ENCODE data around the gene ZNF33A. TPM values are rescaled to one million over a fixed set of nuclear protein-coding genes. Genes with fewer than 3 reads are reported as not detected.

ZNF33A gene
- total and polyA plus RNA-seq, 10 of the 15 experiments (the other 5 are each of a cell fraction or from before 2014, with no cell fraction given) = 9.8 to 29.9 (median 18.3) TPM

DNA sequence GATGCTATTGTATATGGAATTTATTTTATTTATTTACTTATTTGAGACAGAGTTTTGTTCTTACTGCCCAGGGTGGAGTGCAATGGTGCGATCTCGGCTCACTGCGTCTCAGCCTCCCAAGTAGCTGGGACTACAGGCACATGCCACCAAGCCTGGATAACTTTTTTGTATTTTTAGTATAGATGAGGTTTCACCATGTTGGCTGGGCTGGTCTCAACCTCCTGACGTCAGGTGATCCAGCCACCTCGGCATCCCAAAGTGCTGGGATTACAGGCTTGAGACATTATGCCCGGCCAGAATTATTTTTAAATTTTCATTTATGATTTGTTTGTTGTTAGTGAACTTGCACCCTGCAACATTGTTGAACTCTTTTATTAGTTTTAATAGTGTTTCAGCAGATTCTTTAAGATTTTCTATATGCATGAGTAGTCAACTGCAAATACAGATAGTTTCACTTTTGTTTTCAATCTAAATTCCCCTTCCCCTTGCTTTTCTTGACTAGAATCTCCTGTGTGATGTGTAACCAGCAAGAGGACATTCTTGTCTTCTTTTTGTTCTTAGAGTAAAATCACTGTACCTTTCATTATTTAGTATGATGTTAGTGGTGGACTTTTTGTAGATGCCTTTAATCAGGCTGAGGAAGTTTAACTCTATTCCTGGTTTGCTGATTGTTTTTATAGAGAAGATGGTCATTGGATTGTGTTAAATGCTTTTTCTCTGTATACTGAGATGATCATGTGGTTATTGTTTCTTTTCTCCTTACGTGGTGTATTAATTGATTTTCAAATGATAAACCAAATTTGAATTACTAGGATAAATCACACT is 27.8 kb downstream of the ZNF33A start:
- Histone ChIP-seq H3K4me3 (peak overlapping the region; percentile 50), H2AFZ (ENCODE audit: control insufficient read depth, low read depth, low read length) (peak overlapping the region; percentile 11), H3K27me3 (replicated peaks in 1 of 2; ENCODE audit: control insufficient read depth in 2 of 2, insufficient read depth in 2 of 2, low read length in 1 of 2) (no peaks in the 10 kb centered on the region), H3K27ac (ENCODE audit: control insufficient read depth, insufficient read depth) (peak overlapping the region; percentile 83), H3K9ac (ENCODE audit: control insufficient read depth, insufficient read depth, low read length) (peak overlapping the region; percentile 63), H3K4me1 (ENCODE audit: control insufficient read depth, insufficient read depth, low read length) (peaks cover 8% of the 10 kb centered on the region), H3K9me3 (replicated peaks; ENCODE audit: control insufficient read depth, insufficient read depth, low read length) (peaks cover 1% of the 10 kb centered on the region; the same call in 2 of the 3 replicates), H3K79me2 (ENCODE audit: control insufficient read depth, insufficient read depth, low read length) (peaks cover 2% of the 10 kb centered on the region), H4K20me1 (ENCODE audit: control insufficient read depth, insufficient read depth) (no peaks in the 10 kb centered on the region), H3K36me3 (ENCODE audit: control insufficient read depth in 2 of 2, insufficient read depth in 2 of 2, low read length in 1 of 2) (no peaks in the 10 kb centered on the region; a peak in 2 of 4 replicates), H3K4me2 (ENCODE audit: control insufficient read depth, insufficient read depth) (peak overlapping the region; percentile 82)
- ChIA-PET RAD21 (ENCODE audit: unreplicated experiment) (no interaction called here), POLR2A (interaction anchor here (1.2 to 1.4 kb wide), 2 partner anchors 10 to 20 kb away, joined by 3 to 4 read pairs; no protein-coding TSS in a partner anchor), CTCF (interaction anchor here (0.8 to 1.3 kb wide), 2 partner anchors 28 to 61 kb away, joined by 4 read pairs; partner anchors contain the start of gene ZNF25), SMC1A (ENCODE audit: uncharacterized antibody, unreplicated experiment) (interaction anchor here (1.0 kb wide), 1 partner anchor 13 kb away, joined by 5 read pairs; no protein-coding TSS in a partner anchor)
- intact Hi-C loops (cut with micrococcal nuclease; ENCODE audit: unreplicated experiment) = loop anchor here (2.0 kb wide), 1 partner anchor 28 kb away; the partner anchor contains the start of gene ZNF33A
- FAIRE-seq = peak; percentile 94
- 17% methylated on average over 7 of the region's 7 CpGs for WGBS (ENCODE audit: insufficient coverage, insufficient replicate concordance, low lambda C conversion rate, missing lambda C conversion rate)
- peak; percentile 57 for DNase-seq (ENCODE audit: low read depth, low spot score)
- peak; percentile 97 for ATAC-seq
- BruUV-seq (replicated peaks) = no TSS peak
- in situ Hi-C loops (cut with MboI) = no loop called here
- TF ChIP-seq NFIC (IDR thresholded peaks at IDR 0.05; ENCODE audit: low read depth, low read length) = 0 out of 2 replicates have a peak, but pooled peaks have one; percentile 41
- TF ChIP-seq YY1 (IDR thresholded peaks at IDR 0.05; ENCODE audit: low read depth, low read length) = no peak
- TF ChIP-seq GABPA (IDR thresholded peaks at IDR 0.05; ENCODE audit: low read depth) = no peak
- TF ChIP-seq ATF7 (IDR thresholded peaks at IDR 0.05; ENCODE audit: low read depth) = peak; percentile 31; the same call in 1 of the 2 replicates
- no peak for TF ChIP-seq MEF2A (IDR thresholded peaks at IDR 0.05; ENCODE audit: insufficient read depth, low read depth, low read length)
- TF ChIP-seq CBX5 (IDR thresholded peaks at IDR 0.05; ENCODE audit: low read depth) = peak; percentile 58; the same call in 1 of the 2 replicates
- TF ChIP-seq POLR2A (IDR thresholded peaks at IDR 0.05; ENCODE audit: low read depth, low read length) = no peak
- no peak for TF ChIP-seq ZSCAN29 (IDR thresholded peaks at IDR 0.05)
- 0 out of 2 replicates have a peak, but pooled peaks have one; percentile 19 for TF ChIP-seq RAD51 (IDR thresholded peaks at IDR 0.05)
- no peak for TF ChIP-seq CBFB (IDR thresholded peaks at IDR 0.05; ENCODE audit: low read depth)
- no peak for TF ChIP-seq KAT2A (conservative IDR thresholded peaks at IDR 0.05; ENCODE audit: control insufficient read depth, low read depth, low read length)
- no peak for TF ChIP-seq RFX5 (IDR thresholded peaks at IDR 0.05; ENCODE audit: low read depth, low read length)
- TF ChIP-seq POU2F2 (IDR thresholded peaks at IDR 0.05; ENCODE audit: borderline replicate concordance, low read depth, low read length) = no peak
- no peak for TF ChIP-seq SMC3 (IDR thresholded peaks at IDR 0.05; ENCODE audit: borderline replicate concordance, low read length)
- TF ChIP-seq, protein P1, sequence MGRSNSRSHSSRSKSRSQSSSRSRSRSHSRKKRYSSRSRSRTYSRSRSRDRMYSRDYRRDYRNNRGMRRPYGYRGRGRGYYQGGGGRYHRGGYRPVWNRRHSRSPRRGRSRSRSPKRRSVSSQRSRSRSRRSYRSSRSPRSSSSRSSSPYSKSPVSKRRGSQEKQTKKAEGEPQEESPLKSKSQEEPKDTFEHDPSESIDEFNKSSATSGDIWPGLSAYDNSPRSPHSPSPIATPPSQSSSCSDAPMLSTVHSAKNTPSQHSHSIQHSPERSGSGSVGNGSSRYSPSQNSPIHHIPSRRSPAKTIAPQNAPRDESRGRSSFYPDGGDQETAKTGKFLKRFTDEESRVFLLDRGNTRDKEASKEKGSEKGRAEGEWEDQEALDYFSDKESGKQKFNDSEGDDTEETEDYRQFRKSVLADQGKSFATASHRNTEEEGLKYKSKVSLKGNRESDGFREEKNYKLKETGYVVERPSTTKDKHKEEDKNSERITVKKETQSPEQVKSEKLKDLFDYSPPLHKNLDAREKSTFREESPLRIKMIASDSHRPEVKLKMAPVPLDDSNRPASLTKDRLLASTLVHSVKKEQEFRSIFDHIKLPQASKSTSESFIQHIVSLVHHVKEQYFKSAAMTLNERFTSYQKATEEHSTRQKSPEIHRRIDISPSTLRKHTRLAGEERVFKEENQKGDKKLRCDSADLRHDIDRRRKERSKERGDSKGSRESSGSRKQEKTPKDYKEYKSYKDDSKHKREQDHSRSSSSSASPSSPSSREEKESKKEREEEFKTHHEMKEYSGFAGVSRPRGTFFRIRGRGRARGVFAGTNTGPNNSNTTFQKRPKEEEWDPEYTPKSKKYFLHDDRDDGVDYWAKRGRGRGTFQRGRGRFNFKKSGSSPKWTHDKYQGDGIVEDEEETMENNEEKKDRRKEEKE (IDR thresholded peaks at IDR 0.05) = no peak
- TF ChIP-seq, protein P2, sequence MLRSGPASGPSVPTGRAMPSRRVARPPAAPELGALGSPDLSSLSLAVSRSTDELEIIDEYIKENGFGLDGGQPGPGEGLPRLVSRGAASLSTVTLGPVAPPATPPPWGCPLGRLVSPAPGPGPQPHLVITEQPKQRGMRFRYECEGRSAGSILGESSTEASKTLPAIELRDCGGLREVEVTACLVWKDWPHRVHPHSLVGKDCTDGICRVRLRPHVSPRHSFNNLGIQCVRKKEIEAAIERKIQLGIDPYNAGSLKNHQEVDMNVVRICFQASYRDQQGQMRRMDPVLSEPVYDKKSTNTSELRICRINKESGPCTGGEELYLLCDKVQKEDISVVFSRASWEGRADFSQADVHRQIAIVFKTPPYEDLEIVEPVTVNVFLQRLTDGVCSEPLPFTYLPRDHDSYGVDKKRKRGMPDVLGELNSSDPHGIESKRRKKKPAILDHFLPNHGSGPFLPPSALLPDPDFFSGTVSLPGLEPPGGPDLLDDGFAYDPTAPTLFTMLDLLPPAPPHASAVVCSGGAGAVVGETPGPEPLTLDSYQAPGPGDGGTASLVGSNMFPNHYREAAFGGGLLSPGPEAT (IDR thresholded peaks at IDR 0.05; ENCODE audit: low read depth) = peak; percentile 53; the same call in 1 of the 2 replicates
- TF ChIP-seq, protein P3, sequence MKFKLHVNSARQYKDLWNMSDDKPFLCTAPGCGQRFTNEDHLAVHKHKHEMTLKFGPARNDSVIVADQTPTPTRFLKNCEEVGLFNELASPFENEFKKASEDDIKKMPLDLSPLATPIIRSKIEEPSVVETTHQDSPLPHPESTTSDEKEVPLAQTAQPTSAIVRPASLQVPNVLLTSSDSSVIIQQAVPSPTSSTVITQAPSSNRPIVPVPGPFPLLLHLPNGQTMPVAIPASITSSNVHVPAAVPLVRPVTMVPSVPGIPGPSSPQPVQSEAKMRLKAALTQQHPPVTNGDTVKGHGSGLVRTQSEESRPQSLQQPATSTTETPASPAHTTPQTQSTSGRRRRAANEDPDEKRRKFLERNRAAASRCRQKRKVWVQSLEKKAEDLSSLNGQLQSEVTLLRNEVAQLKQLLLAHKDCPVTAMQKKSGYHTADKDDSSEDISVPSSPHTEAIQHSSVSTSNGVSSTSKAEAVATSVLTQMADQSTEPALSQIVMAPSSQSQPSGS (IDR thresholded peaks at IDR 0.05; ENCODE audit: low read length) = peak; percentile 33; the same call in 1 of the 2 replicates
